GM12865 (cell line): ENCODE data around the gene PEAK1.

Experiments used
- DNase-seq: peaks from one replicate; pipeline ENCODE4 v3.0.0; 2010; ENCODE audit warnings: low read depth
- H3K4me3 ChIP-seq: 2 replicates; pipeline ENCODE4 v1.5.1; 2011; ENCODE audit warnings: mild to moderate bottlenecking, low read depth, low read length, control low read depth
- TF ChIP-seq, protein P1 (sequence below): IDR thresholded peaks from 2 replicates; pipeline ENCODE4 v1.5.1; 2011; ENCODE audit warnings: low read length, control low read depth, low read depth, inconsistent platforms; ENCODE audit not compliant: insufficient read depth; ENCODE audit errors: missing control alignments

Gene PEAK1

DNA sequence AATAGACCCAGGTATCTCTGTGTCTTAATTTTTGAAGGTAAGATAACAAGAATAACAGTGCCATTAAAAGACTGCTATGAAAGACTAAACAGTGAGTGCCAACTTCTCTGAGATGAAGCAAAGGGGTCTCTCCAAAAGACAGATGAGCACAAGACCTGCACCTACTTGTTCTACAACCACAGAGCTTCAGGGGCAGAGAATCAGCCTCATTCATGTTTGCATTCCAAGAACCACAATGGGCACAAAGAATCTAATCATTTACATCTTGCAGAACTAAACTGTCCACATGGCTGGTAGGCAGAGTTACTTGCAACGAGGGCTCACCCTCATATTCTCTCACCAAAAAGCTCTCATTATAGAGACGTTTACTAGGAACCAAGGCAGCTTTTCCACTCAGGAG, 83.9 kb downstream of the PEAK1 start:
- DNase-seq = no peak
- TF ChIP-seq, protein P1, sequence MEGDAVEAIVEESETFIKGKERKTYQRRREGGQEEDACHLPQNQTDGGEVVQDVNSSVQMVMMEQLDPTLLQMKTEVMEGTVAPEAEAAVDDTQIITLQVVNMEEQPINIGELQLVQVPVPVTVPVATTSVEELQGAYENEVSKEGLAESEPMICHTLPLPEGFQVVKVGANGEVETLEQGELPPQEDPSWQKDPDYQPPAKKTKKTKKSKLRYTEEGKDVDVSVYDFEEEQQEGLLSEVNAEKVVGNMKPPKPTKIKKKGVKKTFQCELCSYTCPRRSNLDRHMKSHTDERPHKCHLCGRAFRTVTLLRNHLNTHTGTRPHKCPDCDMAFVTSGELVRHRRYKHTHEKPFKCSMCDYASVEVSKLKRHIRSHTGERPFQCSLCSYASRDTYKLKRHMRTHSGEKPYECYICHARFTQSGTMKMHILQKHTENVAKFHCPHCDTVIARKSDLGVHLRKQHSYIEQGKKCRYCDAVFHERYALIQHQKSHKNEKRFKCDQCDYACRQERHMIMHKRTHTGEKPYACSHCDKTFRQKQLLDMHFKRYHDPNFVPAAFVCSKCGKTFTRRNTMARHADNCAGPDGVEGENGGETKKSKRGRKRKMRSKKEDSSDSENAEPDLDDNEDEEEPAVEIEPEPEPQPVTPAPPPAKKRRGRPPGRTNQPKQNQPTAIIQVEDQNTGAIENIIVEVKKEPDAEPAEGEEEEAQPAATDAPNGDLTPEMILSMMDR = no peak
- H3K4me3 ChIP-seq = no peak overlapping the region

DNA sequence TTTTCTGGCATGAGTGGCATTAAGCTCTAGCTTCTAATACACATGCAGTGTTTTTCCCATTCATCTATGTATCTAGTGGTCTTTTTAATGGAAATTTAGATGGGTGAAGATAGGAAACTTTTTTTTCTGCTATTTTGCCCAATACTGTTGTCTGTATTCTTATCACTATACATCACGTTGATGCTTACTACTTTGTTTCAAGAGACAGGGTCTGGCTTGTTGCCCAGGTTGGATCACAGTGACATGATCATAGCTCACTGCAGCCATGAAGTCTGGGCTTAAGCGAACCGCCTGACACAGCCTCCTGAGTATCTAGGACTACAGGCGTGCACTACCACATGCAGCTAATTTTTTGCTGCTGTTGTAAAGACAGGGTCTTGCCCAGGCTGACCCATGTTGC, 84.6 kb downstream of the PEAK1 start:
- DNase-seq = no peak
- H3K4me3 ChIP-seq = no peak overlapping the region
- TF ChIP-seq, protein P1 = no peak

GRCh38 chr15:77333166-77333565, 86.7 kb downstream of the PEAK1 start:
- TF ChIP-seq, protein P1 = no peak
- DNase-seq = no peak

DNA sequence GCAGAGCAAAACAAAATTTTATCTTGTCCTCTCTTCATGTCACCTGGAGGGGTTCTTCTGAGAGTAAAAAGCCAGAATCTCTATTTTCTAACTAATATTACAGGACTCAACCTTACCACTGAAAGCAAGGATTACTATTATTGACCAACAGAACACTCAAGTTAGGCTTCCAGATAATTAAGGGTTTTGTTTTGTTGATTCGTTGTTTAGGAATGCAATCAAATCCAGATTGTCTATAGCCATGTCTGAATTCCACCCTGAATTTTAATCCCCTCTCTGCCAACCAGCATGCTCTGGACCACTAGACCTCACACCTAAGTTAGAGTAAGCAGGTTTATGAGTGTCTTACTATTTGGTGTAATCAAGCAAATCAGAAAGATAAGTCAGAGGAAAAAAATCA, 90.7 kb downstream of the PEAK1 start:
- DNase-seq = no peak
- TF ChIP-seq, protein P1 = no peak
- H3K4me3 ChIP-seq = no peak overlapping the region

More at GRCh38 chr15:77333166-77333565, 86.7 kb downstream of the PEAK1 start:
- no peak overlapping the region for H3K4me3 ChIP-seq

- DNase-seq = no peak
- no peak overlapping the region for H3K4me3 ChIP-seq
- TF ChIP-seq, protein P1 = no peak
Observed at GRCh38 chr15:77327844-77328529, 91.9 kb downstream of the PEAK1 start.

- TF ChIP-seq, protein P1 = no peak
- no peak overlapping the region for H3K4me3 ChIP-seq
Observed at GRCh38 chr15:77327168-77327567, 92.7 kb downstream of the PEAK1 start.

GRCh38 chr15:77326366-77326765, 93.5 kb downstream of the PEAK1 start:
- DNase-seq = no peak
- H3K4me3 ChIP-seq = no peak overlapping the region
- TF ChIP-seq, protein P1 = no peak

More at GRCh38 chr15:77327168-77327567, 92.7 kb downstream of the PEAK1 start:
- no peak for DNase-seq
